ENCODE measurements around the gene COPA. TPM values are rescaled to one million over a fixed set of nuclear protein-coding genes. Genes with fewer than 3 reads are reported as not detected.

The COPA gene
- total RNA-seq, 1 experiment from 2014 or later: 118 TPM

DNA sequence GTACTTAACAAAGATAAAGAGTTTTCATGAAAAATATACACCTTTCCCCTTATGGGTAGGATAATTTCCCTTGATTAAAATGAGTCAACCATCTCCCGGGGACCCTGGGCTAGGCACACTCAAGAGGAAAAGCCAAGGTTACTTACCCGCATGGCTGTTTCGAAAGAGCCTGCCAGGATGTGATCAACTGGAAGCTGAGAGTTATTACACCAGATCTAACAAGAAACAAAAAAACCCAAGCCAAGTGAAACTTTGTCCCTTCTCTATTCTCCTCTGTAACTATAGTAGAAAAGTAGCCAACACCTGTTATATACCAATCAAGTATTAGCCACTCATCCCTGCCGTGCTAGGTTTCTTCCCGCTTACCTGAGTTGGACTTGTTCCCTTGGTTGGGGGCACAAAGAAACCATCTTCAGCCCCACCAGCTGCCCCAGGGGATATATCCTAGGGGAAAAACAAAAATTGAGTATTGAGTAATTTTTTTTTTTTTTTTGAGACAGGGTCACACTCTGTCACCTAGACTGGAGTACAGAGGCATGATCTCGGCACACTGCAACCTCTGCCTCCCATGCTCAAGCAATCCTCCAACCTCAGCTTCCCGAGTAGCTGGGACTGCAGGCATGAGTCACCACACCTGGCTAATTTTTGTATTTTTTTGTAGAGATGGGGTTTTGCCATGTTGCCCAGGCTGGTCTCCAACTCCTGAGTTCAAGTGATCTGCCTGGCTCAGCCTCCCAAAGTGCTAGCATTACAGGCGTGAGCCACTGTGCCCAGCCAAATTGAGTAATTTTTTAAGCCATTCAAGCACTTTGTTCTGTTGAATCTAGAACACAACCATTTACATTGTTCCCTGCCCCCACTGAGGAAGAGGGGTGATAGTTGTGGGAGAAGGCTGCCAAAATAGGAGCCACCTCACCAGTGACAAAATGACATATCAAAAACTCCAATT is 49.8 kb downstream of the COPA start:
- Histone ChIP-seq H3K4ac (ENCODE audit: low read depth, low read length) (no peak overlapping the region), H3K27me3 (ENCODE audit: insufficient read depth, low read length) (no peaks in the 10 kb centered on the region), H2AFZ (ENCODE audit: low read length) (no peak overlapping the region), H3K23ac (ENCODE audit: insufficient read length, low read depth, low read length) (no peak overlapping the region), H3K56ac (ENCODE audit: insufficient read length, low read depth, low read length) (no peak overlapping the region), H3K9ac (ENCODE audit: extremely low read depth, insufficient read length, low read length) (no peak overlapping the region), H4K20me1 (ENCODE audit: control insufficient read depth, insufficient read depth, insufficient read length) (no peaks in the 10 kb centered on the region), H3K27ac (ENCODE audit: insufficient read length, low read depth, low read length) (no peak overlapping the region), H3K79me1 (ENCODE audit: insufficient read depth, low read depth, low read length, poor library complexity, severe bottlenecking) (no peaks in the 10 kb centered on the region), H2AK5ac (ENCODE audit: insufficient read length, low read length) (no peak overlapping the region), H2BK20ac (ENCODE audit: low read depth, low read length, poor library complexity, severe bottlenecking) (no peak overlapping the region), H3K4me1 (ENCODE audit: insufficient read depth, low read length) (no peaks in the 10 kb centered on the region), H4K91ac (ENCODE audit: insufficient read length, low read depth, low read length) (no peak overlapping the region), H2BK15ac (ENCODE audit: low read depth, low read length) (no peak overlapping the region), H4K8ac (replicated peaks; ENCODE audit: insufficient read length, low read depth, low read length) (no peak overlapping the region), H3T11ph (ENCODE audit: low read length) (no peak overlapping the region), H2BK12ac (ENCODE audit: insufficient read length, low read depth, low read length) (no peak overlapping the region), H4K5ac (ENCODE audit: insufficient read length, low read depth, low read length) (no peak overlapping the region), H3K4me2 (ENCODE audit: insufficient read depth, insufficient read length, low read length) (no peak overlapping the region), H3K23me2 (ENCODE audit: insufficient read length, low read depth, low read length, poor library complexity, severe bottlenecking) (no peaks in the 10 kb centered on the region), H2BK120ac (ENCODE audit: low read depth, low read length, poor library complexity, severe bottlenecking) (no peak overlapping the region), H3K14ac (ENCODE audit: insufficient read depth, low read length) (no peak overlapping the region), H3K9me3 (ENCODE audit: control insufficient read depth, low read depth, low read length) (no peaks in the 10 kb centered on the region), H3K79me2 (ENCODE audit: insufficient read depth, low read length) (no peaks in the 10 kb centered on the region), H2BK5ac (ENCODE audit: insufficient read length, low read length) (no peak overlapping the region), H3K18ac (ENCODE audit: insufficient read length, low read depth, low read length) (no peak overlapping the region)
- H3K27me3 Mint-ChIP-seq (ENCODE audit: low read depth): no peaks in the 10 kb centered on the region
- no peaks in the 10 kb centered on the region for H3K9me3 Mint-ChIP-seq
- TF ChIP-seq, protein P1, sequence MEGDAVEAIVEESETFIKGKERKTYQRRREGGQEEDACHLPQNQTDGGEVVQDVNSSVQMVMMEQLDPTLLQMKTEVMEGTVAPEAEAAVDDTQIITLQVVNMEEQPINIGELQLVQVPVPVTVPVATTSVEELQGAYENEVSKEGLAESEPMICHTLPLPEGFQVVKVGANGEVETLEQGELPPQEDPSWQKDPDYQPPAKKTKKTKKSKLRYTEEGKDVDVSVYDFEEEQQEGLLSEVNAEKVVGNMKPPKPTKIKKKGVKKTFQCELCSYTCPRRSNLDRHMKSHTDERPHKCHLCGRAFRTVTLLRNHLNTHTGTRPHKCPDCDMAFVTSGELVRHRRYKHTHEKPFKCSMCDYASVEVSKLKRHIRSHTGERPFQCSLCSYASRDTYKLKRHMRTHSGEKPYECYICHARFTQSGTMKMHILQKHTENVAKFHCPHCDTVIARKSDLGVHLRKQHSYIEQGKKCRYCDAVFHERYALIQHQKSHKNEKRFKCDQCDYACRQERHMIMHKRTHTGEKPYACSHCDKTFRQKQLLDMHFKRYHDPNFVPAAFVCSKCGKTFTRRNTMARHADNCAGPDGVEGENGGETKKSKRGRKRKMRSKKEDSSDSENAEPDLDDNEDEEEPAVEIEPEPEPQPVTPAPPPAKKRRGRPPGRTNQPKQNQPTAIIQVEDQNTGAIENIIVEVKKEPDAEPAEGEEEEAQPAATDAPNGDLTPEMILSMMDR (conservative IDR thresholded peaks at IDR 0.05): no peak
- H3K4me3 Mint-ChIP-seq: no peak overlapping the region
- no peak overlapping the region for H3K27ac Mint-ChIP-seq
- DNase-seq: no peak
- peaks cover 48 to 95% (median 93%) of the 10 kb centered on the region in 3 experiments for H3K36me3 Mint-ChIP-seq (ENCODE audit: insufficient read depth in 1 of 3, low read depth in 3 of 3)
- no CpG with 5 or more reads among the region's 8 CpGs for WGBS (ENCODE audit: extremely low coverage, insufficient read length, low lambda C conversion rate)
- no peaks in the 10 kb centered on the region for H3K4me1 Mint-ChIP-seq

Data from H9 (cell line).